CD4-positive, alpha-beta T cell treated with Interleukin-17A for 4 hours (primary cell): Measurements from ENCODE around the gene PEX16.

ENCODE experiments used
- DNase-seq: peaks from one replicate; pipeline ENCODE4 v3.0.0-alpha.2; 2020; ENCODE audit warnings: mixed read lengths

PEX16 gene

DNA sequence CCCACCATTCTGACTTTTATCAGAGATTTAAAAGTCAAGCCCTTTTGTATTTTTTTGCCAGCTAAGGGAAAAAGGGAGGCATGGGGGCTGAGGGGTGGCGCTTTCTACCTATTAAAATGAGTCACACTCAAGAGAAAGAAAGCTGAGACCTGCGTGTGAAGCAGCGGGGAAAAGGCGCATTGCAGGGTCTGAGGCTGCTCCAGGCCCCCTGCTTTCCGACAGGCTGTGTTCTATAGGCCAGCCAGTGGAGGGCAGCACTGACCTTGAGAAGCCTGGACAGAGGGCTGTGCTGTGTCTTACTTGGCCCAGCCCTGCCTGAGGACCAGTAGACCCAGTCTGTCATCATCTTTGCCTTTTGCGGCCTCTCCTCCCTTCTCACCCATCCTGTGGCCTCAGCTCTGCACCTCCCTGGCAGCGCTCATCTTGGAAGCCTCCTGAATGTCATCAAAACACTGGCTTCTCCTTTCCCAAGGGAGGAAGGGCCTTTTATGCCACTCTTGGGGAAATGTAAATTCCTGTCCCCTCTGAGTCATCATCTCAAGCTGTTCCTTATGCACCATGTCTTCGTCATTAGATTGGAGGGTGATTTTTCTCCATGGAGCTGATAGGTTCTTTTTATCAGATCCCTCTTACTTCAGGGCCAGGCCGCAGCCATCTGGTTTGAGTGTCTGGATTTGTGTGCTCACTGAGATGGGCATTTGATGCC is 44.9 kb downstream of the PEX16 start:
- no peak for DNase-seq

DNA sequence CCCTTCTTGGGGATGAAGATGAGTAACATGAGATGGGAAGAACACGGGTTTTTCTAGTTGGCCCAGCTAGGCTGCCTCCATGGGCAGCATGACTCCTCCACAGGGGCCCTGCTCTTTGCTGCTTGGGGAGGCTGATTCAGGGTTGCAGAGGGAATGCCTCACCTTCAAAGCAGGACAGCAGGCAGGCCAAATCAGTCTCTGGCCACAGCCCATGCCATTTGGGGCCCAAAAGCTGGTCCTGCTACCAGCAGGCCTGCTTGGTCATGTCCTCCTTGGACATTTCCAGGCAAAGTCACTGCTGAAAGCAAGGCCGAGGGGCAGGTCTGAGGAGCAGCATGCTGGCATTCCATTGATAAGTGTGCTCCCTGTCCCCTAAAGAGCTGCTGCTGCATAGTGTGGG is 46.0 kb downstream of the PEX16 start:
- no peak for DNase-seq

GRCh38 chr11:45870706-45871105 is 47.0 kb downstream of the PEX16 start:
- no peak for DNase-seq

DNA sequence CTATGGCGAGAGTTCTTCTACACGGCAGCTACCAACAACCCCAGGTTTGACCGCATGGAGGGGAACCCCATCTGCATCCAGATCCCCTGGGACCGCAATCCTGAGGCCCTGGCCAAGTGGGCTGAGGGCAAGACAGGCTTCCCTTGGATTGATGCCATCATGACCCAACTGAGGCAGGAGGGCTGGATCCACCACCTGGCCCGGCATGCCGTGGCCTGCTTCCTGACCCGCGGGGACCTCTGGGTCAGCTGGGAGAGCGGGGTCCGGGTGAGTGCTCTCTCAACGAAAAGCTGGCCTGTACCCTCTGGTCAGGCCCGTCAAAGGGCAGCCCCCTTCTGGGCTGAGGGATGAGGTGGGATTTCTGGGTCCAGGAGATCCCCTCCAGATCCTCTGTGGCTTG is 48.1 kb downstream of the PEX16 start:
- DNase-seq = no peak

DNA sequence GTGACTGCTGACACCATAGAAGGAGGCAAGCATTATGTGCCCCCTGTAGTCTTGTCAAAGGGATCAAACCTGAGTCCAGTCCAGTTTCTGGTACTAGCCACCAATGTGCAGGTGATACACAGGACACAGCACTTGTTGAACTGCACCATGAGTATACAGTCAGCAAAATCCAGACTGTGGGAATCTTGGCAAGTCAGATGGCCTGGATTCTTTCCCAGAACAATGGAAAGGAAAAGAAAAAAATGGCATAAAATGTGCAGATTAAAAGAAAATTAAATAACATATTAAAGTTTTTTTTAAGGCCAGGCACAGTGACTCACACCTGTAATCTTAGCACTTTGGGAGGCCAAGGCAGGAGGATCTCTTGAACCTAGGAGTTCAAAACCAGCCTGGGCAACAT is 53.6 kb downstream of the PEX16 start:
- no peak for DNase-seq

- no peak for DNase-seq
Observed at GRCh38 chr11:45860764-45861510, 56.7 kb downstream of the PEX16 start.

- DNase-seq = no peak
Observed at GRCh38 chr11:45860348-45860747, 57.3 kb downstream of the PEX16 start.
